NCI-H1436 treated with DMSO at 0.1 percent for 48 hours (cell line): ENCODE results near the gene SPTBN1.

ENCODE experiments used
- DNase-seq: peaks from one replicate; lab custom pipeline; 2025; lab: John Stamatoyannopoulos, UW

SPTBN1 gene

DNA sequence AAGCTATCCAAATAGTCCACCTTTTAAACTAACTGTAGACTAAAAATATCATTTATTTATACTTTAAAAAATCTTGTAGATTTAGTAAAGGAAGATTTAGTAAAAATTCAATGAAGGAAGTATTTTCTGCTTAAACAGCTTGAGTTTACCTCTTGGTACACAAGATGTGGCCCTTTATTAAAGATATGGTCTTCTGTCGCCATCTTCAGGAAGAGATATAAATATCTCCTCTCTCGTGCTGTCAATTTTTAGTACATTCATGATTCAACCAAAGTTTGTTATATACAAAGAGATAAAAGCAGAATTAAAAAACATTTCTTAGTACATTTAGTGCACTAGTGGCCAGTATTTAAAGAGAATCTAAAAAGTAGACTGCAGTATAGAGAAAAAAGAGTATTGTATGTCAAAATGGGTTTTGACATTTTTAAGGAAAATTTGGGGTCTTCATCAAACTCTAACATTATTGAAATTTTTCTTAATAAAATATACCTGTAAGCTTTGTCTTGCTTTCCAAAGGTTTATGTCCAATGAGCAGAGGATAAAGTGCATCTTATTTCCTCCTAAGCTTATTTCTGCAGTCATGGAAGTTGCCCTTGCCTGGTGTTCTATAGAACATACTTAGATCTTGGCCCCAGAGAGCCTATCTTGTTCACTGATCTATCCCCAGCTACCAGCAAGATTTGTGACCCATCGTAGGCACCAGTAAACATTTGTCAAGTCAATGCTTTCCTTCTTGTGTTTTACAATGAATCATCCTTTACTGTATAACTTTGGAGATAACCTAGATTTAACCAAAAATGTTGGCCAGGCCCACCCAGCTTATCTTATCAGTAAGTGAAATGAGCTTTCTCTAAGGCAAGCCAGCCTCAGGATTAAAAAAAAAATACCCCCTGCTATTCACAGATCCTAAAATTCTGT lies 248.8 kb downstream of the SPTBN1 start:
- DNase-seq = peak; percentile 36

DNA sequence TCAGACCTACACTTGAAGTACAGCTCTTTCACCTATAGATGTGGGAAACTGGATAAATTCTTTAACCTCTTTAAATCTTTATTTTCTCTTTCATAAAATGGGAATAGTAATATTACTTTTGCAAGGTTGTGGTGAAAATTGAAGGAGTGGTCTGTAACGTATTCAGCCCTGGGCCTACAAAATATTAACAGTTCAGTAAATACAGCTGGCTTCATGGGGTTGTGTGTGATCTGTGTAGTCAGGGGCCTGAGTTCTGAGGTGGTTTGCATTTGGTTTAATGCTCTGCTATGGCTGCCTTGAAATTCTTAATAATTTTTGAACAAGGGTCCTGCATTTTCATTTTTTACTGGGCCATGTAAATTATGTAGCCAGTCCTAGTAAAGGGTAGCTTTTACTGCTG lies 250.5 kb downstream of the SPTBN1 start:
- no peak for DNase-seq

DNA sequence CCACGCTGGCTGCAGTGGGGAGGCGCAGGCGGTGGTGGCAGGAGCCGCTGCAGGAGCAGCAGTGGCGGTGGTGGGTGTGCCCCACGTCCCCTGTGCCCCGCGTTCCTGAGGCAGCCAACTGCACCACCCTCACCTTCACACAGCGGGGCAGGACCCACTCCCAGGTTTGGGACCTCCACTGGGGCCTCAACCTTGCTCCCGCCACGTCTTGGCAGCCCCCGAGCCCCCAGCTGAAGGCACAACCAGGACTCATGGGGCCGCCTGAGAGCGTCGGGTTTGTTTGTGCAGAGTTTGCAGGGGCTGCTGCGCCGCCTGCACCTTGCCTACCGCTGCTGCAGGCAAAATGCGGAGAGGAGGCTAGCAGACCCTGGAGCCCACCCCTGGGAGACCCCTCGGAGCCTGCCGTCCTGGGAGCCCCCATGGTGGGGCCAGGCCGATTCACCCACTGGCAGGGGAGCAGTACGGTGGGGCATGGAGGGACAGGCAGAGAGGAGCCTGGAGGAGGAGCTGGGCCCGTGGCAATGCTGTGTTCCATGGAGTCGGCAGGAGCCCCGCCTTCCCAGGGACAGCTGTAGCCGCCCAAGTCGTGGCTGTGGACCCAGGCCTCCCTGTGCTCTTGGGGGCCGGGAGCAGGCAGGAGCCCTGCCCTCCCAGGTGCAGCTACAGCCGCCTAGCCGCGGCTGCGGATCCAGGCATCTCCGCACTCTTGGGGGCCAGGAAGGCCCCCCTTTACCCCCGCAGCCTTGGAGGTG lies 252.6 kb downstream of the SPTBN1 start:
- no peak for DNase-seq

DNA sequence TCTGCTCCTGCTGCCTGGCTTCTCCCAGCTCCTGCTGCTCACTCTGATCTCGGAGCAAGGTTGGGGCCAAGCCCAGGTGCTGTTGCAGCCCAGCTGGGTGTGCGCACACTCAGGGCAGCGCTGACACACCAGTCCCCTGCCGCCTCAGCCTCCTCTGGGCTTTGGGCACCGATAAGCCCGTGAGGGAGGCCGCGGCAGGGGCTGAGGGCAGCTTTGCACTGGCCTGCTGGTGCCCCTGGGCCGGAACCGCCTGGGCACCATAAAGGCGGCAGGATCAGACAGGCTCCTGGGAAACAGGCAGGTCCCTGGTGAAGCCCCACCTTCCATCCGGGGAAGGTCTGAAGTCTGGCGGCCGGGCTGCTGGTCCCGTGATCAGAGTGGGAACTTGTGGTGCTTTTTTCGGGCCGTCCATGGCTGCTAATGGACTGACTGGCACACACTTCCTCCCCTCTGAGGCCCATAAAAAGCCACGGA lies 253.2 kb downstream of the SPTBN1 start:
- no peak for DNase-seq

DNA sequence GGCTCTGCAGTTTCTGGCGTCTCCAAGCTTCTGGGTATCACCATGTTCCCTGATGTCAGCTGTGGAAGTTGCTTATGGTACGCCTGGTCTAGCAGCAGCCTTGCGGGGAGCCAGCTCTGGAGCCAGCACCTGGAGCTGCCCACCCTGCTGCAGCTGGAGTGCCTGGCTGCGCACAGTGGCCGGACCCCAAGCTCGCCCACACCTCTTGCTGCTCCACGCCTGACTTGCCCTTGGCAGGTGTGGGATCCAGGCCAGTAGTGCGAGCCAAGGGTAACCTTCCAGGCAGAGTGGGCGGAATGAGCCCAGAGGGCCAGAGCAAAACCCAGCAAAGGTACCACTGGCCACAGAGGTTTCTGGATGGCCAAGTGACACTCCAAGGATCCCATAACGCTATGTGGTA lies 254.1 kb downstream of the SPTBN1 start:
- DNase-seq = no peak

DNA sequence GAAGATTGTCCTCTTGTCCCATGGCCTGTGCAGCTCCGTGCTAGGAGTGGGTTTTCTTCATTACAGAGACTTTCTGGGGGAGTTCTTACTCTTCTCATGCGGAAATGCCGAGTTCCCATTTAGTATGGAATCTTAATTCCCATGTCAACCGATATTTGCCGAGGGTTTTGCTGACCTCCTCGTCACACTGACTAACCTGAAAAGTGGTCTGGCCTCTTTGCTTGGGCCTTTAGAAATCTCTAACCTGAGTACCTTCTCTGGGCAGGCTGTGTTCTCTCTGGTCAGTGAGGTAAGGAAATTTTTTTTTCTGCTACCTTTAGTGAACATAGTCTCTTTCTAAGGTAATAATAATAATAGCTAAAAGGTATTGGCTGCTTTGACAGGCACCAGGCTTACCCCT lies 256.4 kb downstream of the SPTBN1 start:
- DNase-seq = no peak

DNA sequence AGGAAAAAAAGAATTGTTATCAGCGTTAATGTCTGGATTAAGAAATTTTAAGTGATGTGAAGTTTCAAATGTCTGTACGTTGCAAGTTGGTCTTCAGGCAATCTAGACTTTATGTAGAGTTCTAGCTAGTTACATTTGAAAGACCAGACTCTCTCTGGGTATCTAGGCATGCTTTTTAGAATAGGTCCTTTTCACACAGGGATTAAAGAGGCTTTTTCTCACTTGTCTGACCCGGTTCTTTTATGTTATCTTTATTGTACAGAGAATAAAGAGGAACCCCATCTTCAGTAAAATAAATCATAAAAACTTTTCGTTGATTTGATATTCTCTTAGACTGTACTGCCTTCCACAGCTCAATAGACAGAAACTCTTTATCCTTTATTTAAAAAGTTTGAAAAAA lies 258.9 kb downstream of the SPTBN1 start:
- no peak for DNase-seq

DNA sequence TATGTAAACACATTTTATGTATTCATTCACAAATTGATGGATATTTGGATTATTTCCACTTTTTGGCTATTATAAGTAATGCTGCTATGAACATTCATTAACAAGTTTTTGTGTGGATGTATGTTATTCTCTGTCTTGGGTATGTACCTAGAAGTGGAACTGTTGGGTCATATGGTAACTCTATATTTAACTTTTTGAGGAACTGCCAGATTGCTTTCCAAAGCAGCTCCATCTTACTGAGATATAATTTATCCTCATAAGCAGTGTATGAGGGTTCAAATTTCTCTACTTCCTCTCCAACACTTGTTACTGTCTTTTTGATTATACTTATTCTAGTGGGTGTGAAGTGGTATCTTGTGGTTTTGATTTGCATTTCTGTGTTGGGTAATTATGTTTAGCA lies 260.2 kb downstream of the SPTBN1 start:
- DNase-seq = no peak

DNA sequence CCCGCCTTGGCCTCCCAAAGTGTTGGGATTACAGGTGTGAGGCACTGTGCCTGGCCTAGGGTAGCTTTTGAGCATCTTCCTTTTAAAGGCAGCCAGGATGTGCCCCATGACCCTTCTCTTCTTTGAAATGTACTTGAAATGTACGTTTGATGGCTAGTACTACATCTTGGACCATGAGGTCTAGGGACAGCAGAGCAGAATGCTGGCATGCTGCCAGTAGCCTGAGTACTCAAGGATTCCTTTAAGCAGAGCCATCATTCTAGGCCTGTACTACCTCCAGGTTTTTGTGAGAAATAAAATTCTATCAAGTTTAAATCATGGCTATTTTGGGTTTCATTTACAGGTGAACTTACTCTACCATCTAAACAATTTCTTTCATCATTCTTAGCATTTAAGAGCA lies 264.4 kb downstream of the SPTBN1 start:
- no peak for DNase-seq
